Activated T-cell treated with anti-CD3 and anti-CD28 coated beads, Interleukin-2, amount 50 U/mL, for 24 hours (primary cell): Measurements from ENCODE around the gene TRMO.
A peak's percentile ranks its signal among the peaks of the same experiment; 100 is the strongest.

Experiments
- DNase-seq: peaks from one replicate; pipeline ENCODE4 v3.0.0-alpha.2; 2020
- H3K27ac Mint-ChIP-seq: 2 replicates; pipeline ENCODE4 v1.8.0; 2020; ENCODE audit warnings: mild to moderate bottlenecking, mixed read lengths
- H3K27me3 Mint-ChIP-seq: 2 replicates; pipeline ENCODE4 v1.8.0; 2020; ENCODE audit warnings: mixed read lengths
- H3K36me3 Mint-ChIP-seq: 2 replicates; pipeline ENCODE4 v1.8.0; 2020; ENCODE audit warnings: low read depth, mixed read lengths
- H3K4me1 Mint-ChIP-seq: 2 replicates; pipeline ENCODE4 v1.8.0; 2020; ENCODE audit warnings: low read depth, mixed read lengths
- H3K4me3 Mint-ChIP-seq: 2 replicates; pipeline ENCODE4 v1.8.0; 2020; ENCODE audit warnings: mild to moderate bottlenecking, moderate library complexity, mixed read lengths
- H3K9me3 Mint-ChIP-seq: 2 replicates; pipeline ENCODE4 v1.8.0; 2020; ENCODE audit warnings: mixed read lengths

The TRMO gene

DNA sequence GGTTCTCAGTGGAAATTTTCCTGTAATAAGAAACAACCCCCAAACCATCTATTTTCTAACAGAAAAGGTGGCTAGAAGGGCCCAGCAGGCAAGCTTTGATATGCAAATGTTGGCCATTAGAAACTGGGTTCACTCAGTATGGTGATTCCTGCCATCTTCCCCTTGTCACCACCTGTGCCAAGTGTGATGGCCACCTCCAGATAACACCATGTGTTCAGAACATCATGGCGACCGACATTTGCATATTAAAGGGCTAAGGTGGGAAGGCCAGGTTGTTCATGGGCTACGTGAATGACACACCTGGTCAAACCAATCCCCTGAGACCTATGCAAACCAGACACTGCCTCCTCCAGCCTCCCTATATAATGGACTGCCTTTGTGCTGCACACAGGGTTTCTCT is 48.9 kb downstream of the TRMO start:
- no peak overlapping the region for H3K27ac Mint-ChIP-seq
- no peaks in the 10 kb centered on the region for H3K4me1 Mint-ChIP-seq
- no peaks in the 10 kb centered on the region for H3K9me3 Mint-ChIP-seq
- no peak for DNase-seq
- H3K4me3 Mint-ChIP-seq: no peak overlapping the region
- H3K36me3 Mint-ChIP-seq: no peaks in the 10 kb centered on the region
- peaks cover 13% of the 10 kb centered on the region for H3K27me3 Mint-ChIP-seq

DNA sequence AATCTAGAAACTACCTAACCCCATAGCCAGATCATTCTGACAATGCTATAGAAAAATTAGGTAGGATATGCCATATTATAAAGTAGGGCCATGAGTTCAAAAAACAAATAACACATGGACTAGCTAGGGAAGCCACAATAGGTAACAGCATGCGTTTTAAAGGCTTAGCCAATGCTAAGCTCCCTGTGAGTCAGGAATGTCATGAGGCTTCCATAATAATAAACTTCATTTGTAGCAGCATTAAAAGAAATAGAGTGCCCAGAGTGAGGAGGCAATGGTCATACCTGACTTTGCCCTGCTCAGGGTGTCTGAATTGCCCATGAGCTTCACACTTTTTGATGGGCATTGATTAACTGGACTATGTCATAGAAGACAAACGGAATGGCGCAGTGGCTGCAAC is 53.4 kb downstream of the TRMO start:
- Mint-ChIP-seq H3K27me3 (peaks cover 30% of the 10 kb centered on the region), H3K4me1 (no peaks in the 10 kb centered on the region), H3K36me3 (peaks cover 4% of the 10 kb centered on the region), H3K4me3 (no peak overlapping the region), H3K27ac (no peak overlapping the region), H3K9me3 (no peaks in the 10 kb centered on the region)
- no peak for DNase-seq

- Mint-ChIP-seq H3K27me3 (peaks cover 45% of the 10 kb centered on the region), H3K4me3 (no peak overlapping the region), H3K9me3 (no peaks in the 10 kb centered on the region), H3K4me1 (no peaks in the 10 kb centered on the region), H3K36me3 (peaks cover 4% of the 10 kb centered on the region), H3K27ac (no peak overlapping the region)
- DNase-seq: no peak
These were observed 55.5 kb downstream of the TRMO start for GRCh38 chr9:97866848-97867247.

- DNase-seq: no peak
- no peak overlapping the region for H3K4me3 Mint-ChIP-seq
- no peaks in the 10 kb centered on the region for H3K9me3 Mint-ChIP-seq
- H3K27ac Mint-ChIP-seq: no peak overlapping the region
- peaks cover 50% of the 10 kb centered on the region for H3K27me3 Mint-ChIP-seq
- no peaks in the 10 kb centered on the region for H3K4me1 Mint-ChIP-seq
- peaks cover 4% of the 10 kb centered on the region for H3K36me3 Mint-ChIP-seq
These were observed 56.0 kb downstream of the TRMO start for GRCh38 chr9:97866300-97866699.

- Mint-ChIP-seq H3K27ac (no peak overlapping the region), H3K4me3 (no peak overlapping the region), H3K27me3 (peaks cover 62% of the 10 kb centered on the region), H3K36me3 (peaks cover 4% of the 10 kb centered on the region), H3K9me3 (no peaks in the 10 kb centered on the region), H3K4me1 (no peaks in the 10 kb centered on the region)
- DNase-seq: no peak
These were observed 57.9 kb downstream of the TRMO start for GRCh38 chr9:97864396-97864795.

GRCh38 chr9:97863314-97863713 is 59.0 kb downstream of the TRMO start:
- DNase-seq: no peak
- Mint-ChIP-seq H3K27ac (no peak overlapping the region), H3K4me1 (peaks cover under 1% of the 10 kb centered on the region), H3K27me3 (peaks cover 67% of the 10 kb centered on the region), H3K4me3 (no peak overlapping the region), H3K36me3 (peaks cover 4% of the 10 kb centered on the region), H3K9me3 (no peaks in the 10 kb centered on the region)

DNA sequence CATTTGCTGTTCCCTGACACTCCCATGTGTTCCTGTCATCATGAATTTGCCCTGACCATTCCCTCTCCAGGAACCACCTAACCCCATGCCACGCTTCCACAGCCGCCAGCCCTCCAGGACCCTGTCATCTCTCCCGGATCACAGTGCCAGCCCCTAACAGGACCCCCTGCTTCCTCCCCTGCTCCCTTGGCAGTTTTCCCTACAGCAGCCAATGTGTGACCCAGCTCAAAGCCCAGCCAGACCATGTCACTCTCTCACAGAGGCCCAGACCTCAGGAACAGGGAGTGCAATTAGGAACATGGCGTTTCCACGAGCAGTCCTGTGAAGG is 61.2 kb downstream of the TRMO start:
- Mint-ChIP-seq H3K9me3 (no peaks in the 10 kb centered on the region), H3K4me3 (no peak overlapping the region), H3K27me3 (peaks cover 86% of the 10 kb centered on the region), H3K4me1 (peaks cover 9% of the 10 kb centered on the region), H3K36me3 (peaks cover 2% of the 10 kb centered on the region), H3K27ac (no peak overlapping the region)
- no peak for DNase-seq

- H3K36me3 Mint-ChIP-seq: no peaks in the 10 kb centered on the region
- DNase-seq: no peak
- peaks cover 86% of the 10 kb centered on the region for H3K27me3 Mint-ChIP-seq
- H3K4me1 Mint-ChIP-seq: peaks cover 9% of the 10 kb centered on the region
- no peak overlapping the region for H3K4me3 Mint-ChIP-seq
- no peak overlapping the region for H3K27ac Mint-ChIP-seq
- H3K9me3 Mint-ChIP-seq: no peaks in the 10 kb centered on the region
These were observed 61.7 kb downstream of the TRMO start for GRCh38 chr9:97860451-97861147.

DNA sequence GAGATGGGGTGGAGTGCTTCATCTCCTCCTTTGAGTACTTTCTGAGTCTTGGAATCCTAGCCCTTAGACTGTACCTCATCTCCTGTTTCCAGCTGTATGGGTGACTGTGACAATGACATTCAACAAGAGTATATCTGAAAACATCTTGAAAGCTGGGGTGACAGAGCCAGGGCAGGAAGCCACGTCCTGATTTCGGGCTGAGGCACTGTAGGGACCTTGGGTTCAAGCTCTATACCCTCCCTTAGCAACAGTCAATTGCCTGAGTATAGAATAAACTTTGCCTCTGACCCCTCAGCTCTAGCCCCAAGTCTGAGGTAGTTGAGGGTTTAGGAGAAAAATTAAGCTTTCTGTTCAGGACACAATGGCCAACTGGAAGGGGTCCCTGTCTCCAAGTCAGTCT is 63.0 kb downstream of the TRMO start:
- Mint-ChIP-seq H3K36me3 (no peaks in the 10 kb centered on the region), H3K27me3 (peaks cover 87% of the 10 kb centered on the region), H3K4me3 (no peak overlapping the region), H3K9me3 (no peaks in the 10 kb centered on the region), H3K27ac (no peak overlapping the region), H3K4me1 (peaks cover 9% of the 10 kb centered on the region)
- DNase-seq: no peak

GRCh38 chr9:97858826-97859225 is 63.5 kb downstream of the TRMO start:
- H3K27ac Mint-ChIP-seq: no peak overlapping the region
- peaks cover 87% of the 10 kb centered on the region for H3K27me3 Mint-ChIP-seq
- H3K9me3 Mint-ChIP-seq: no peaks in the 10 kb centered on the region
- H3K36me3 Mint-ChIP-seq: peaks cover 3% of the 10 kb centered on the region
- H3K4me1 Mint-ChIP-seq: peaks cover 12% of the 10 kb centered on the region
- H3K4me3 Mint-ChIP-seq: no peak overlapping the region
- DNase-seq: no peak

DNA sequence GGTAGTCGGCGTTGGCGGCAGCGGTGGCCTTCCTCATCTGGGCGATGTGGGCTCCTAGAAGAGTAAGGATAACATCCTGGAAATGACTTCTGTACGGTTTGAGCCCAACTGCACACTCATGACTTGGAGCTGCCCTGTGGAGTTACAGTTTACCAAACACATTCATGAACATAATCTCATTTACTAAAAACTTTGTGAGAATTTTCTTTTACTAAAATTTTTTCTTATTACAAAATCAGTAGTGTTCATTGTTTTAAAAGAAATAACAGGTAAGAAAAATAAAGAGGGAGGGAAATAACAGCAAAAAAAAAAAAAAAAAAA is 63.9 kb downstream of the TRMO start:
- peaks cover 13% of the 10 kb centered on the region for H3K4me1 Mint-ChIP-seq
- H3K9me3 Mint-ChIP-seq: no peaks in the 10 kb centered on the region
- H3K4me3 Mint-ChIP-seq: peak overlapping the region; percentile 8
- peaks cover 3% of the 10 kb centered on the region for H3K36me3 Mint-ChIP-seq
- H3K27me3 Mint-ChIP-seq: peaks cover 84% of the 10 kb centered on the region
- no peak for DNase-seq
- H3K27ac Mint-ChIP-seq: no peak overlapping the region

GRCh38 chr9:97857606-97858392 is 64.5 kb downstream of the TRMO start:
- Mint-ChIP-seq H3K27me3 (peaks cover 87% of the 10 kb centered on the region), H3K4me1 (peaks cover 15% of the 10 kb centered on the region), H3K36me3 (peaks cover 3% of the 10 kb centered on the region), H3K9me3 (no peaks in the 10 kb centered on the region), H3K4me3 (peak overlapping the region; percentile 8), H3K27ac (no peak overlapping the region)
- no peak for DNase-seq

- H3K36me3 Mint-ChIP-seq: peaks cover 3% of the 10 kb centered on the region
- H3K27me3 Mint-ChIP-seq: peaks cover 87% of the 10 kb centered on the region
- no peak overlapping the region for H3K27ac Mint-ChIP-seq
- DNase-seq: no peak
- H3K4me3 Mint-ChIP-seq: no peak overlapping the region
- H3K9me3 Mint-ChIP-seq: no peaks in the 10 kb centered on the region
- H3K4me1 Mint-ChIP-seq: peaks cover 21% of the 10 kb centered on the region
These were observed 65.3 kb downstream of the TRMO start for GRCh38 chr9:97856857-97857605.

DNA sequence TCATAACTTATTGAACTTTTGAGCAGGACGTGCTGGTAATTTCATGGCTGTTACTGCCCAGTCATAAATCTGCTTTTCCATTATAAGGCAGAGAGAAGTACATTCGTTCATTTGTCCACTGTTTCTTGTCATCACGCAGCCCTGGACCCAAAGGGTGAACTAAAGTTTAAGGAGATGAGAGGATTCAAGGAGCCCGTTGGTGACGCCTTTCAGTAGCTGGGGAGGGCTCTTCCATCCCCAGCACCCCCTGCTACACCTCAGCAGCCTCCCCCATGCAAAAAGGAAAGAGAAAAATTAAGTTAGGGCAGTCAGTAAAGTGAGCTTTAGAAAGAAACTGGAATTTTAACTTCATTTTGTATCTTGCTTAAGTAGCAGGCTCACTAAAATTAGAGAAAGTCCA is 66.4 kb downstream of the TRMO start:
- no peak for DNase-seq
- peaks cover 85% of the 10 kb centered on the region for H3K27me3 Mint-ChIP-seq
- H3K4me1 Mint-ChIP-seq: peaks cover 25% of the 10 kb centered on the region
- H3K4me3 Mint-ChIP-seq: no peak overlapping the region
- H3K27ac Mint-ChIP-seq: no peak overlapping the region
- peaks cover 3% of the 10 kb centered on the region for H3K36me3 Mint-ChIP-seq
- no peaks in the 10 kb centered on the region for H3K9me3 Mint-ChIP-seq

- Mint-ChIP-seq H3K27ac (no peak overlapping the region), H3K9me3 (no peaks in the 10 kb centered on the region), H3K4me1 (peaks cover 25% of the 10 kb centered on the region), H3K27me3 (peaks cover 86% of the 10 kb centered on the region), H3K36me3 (peaks cover 3% of the 10 kb centered on the region), H3K4me3 (no peak overlapping the region)
- no peak for DNase-seq
These were observed 66.8 kb downstream of the TRMO start for GRCh38 chr9:97855486-97855875.
